CD14-positive monocyte (primary cell): ENCODE measurements around the gene DPH3. TPM values are rescaled to one million over a fixed set of nuclear protein-coding genes. Genes with fewer than 3 reads are reported as not detected.

ENCODE experiments used
- DNase-seq, 3 donors: peaks; one replicate each; pipeline ENCODE4 v3.0.0-alpha.2; 2011 to 2022
- H2AFZ ChIP-seq: 2 replicates; pipeline ENCODE4 v1.6.0; 2012; ENCODE audit warnings: mild to moderate bottlenecking, low read depth, low read length, inconsistent platforms; ENCODE audit not compliant: insufficient read depth, poor library complexity, severe bottlenecking
- H3K27ac ChIP-seq, 2 donors: 1 replicate in 1 of 2; 2 replicates in 1 of 2; pipeline ENCODE4 v1.5.1; 2012 to 2013; ENCODE audit warnings: low read length in 2 of 2, control low read depth in 1 of 2, inconsistent platforms in 1 of 2, low read depth in 1 of 2, mild to moderate bottlenecking in 1 of 2
- H3K27me3 ChIP-seq, 2 donors: one replicate each; pipeline versions ENCODE4 v1.6.0 to v1.6.1; 2011 to 2013; ENCODE audit warnings: low read length in 2 of 2; ENCODE audit not compliant: control insufficient read depth in 2 of 2, insufficient read depth in 2 of 2
- H3K36me3 ChIP-seq, 2 donors: replicated peaks in 1 of 2; 1 replicate in 1 of 2; 2 replicates in 1 of 2; pipeline versions ENCODE4 v1.5.1 to v1.6.1; 2012 to 2013; ENCODE audit warnings: low read length in 2 of 2, control low read depth in 1 of 2, inconsistent platforms in 1 of 2, mild to moderate bottlenecking in 1 of 2; ENCODE audit not compliant: insufficient read depth in 2 of 2, control insufficient read depth in 1 of 2
- H3K4me1 ChIP-seq, 2 donors: 1 replicate in 1 of 2; 2 replicates in 1 of 2; pipeline versions ENCODE4 v1.5.1 to v1.6.1; 2012 to 2013; ENCODE audit warnings: low read length in 2 of 2, control low read depth in 1 of 2, inconsistent platforms in 1 of 2, mild to moderate bottlenecking in 1 of 2, moderate library complexity in 1 of 2; ENCODE audit not compliant: insufficient read depth in 2 of 2, control insufficient read depth in 1 of 2
- H3K4me2 ChIP-seq: replicated peaks from 2 replicates; pipeline ENCODE3; 2012; ENCODE audit warnings: low read length, moderate library complexity, mild to moderate bottlenecking; ENCODE audit not compliant: poor library complexity, severe bottlenecking; ENCODE audit errors: extremely low read depth
- H3K4me3 ChIP-seq, 3 experiments: fragments of 200-600 bp in 1 of 3; sonication (generic) in 1 of 3; replicated peaks in 1 of 3; 1 replicate in 2 of 3; 2 replicates in 1 of 3; pipeline ENCODE4 v1.5.1; 2011 to 2013; ENCODE audit warnings: low read length in 3 of 3, mild to moderate bottlenecking in 3 of 3, control low read depth in 2 of 3, low read depth in 2 of 3, inconsistent platforms in 1 of 3, moderate library complexity in 1 of 3
- H3K79me2 ChIP-seq: 2 replicates; pipeline ENCODE4 v1.6.0; 2012; ENCODE audit warnings: mild to moderate bottlenecking, control low read depth, inconsistent platforms, low read length, moderate library complexity; ENCODE audit not compliant: insufficient read depth
- H3K9ac ChIP-seq: 2 replicates; pipeline ENCODE4 v1.6.0; 2017; ENCODE audit warnings: low read length, mild to moderate bottlenecking; ENCODE audit not compliant: insufficient read depth, poor library complexity, severe bottlenecking
- H3K9me3 ChIP-seq, 2 donors: replicated peaks in 1 of 2; 1 replicate in 1 of 2; 2 replicates in 1 of 2; pipeline versions ENCODE4 v1.5.1 to v1.6.1; 2012 to 2013; ENCODE audit warnings: low read length in 2 of 2, control low read depth in 1 of 2; ENCODE audit not compliant: control insufficient read depth in 1 of 2, insufficient read depth in 1 of 2
- H4K20me1 ChIP-seq: 2 replicates; pipeline ENCODE4 v1.6.0; 2012; ENCODE audit warnings: mild to moderate bottlenecking, low read length, control low read depth, moderate library complexity; ENCODE audit not compliant: insufficient read depth
- H3K27ac Mint-ChIP-seq, 7 donors: one replicate each; pipeline ENCODE4 v1.8.0; 2020; ENCODE audit warnings: mild to moderate bottlenecking in 7 of 7, mixed read lengths in 7 of 7, moderate library complexity in 6 of 7, inconsistent platforms in 2 of 7
- H3K27me3 Mint-ChIP-seq, 3 donors: one replicate each; pipeline ENCODE4 v1.8.0; 2021 to 2022; ENCODE audit warnings: low read depth in 3 of 3, mild to moderate bottlenecking in 3 of 3, mixed read lengths in 3 of 3, moderate library complexity in 3 of 3, inconsistent platforms in 1 of 3
- H3K36me3 Mint-ChIP-seq, 2 donors: one replicate each; pipeline ENCODE4 v1.8.0; 2020; ENCODE audit warnings: mixed read lengths in 2 of 2, inconsistent platforms in 1 of 2, mild to moderate bottlenecking in 1 of 2
- H3K4me1 Mint-ChIP-seq: one replicate; pipeline ENCODE4 v1.8.0; 2020; ENCODE audit warnings: mild to moderate bottlenecking, mixed read lengths
- H3K4me3 Mint-ChIP-seq, 2 donors: one replicate each; pipeline ENCODE4 v1.8.0; 2020; ENCODE audit warnings: mild to moderate bottlenecking in 2 of 2, mixed read lengths in 2 of 2, moderate library complexity in 1 of 2
- H3K9me3 Mint-ChIP-seq, 7 donors: one replicate each; pipeline ENCODE4 v1.8.0; 2020 to 2022; ENCODE audit warnings: mixed read lengths in 7 of 7, mild to moderate bottlenecking in 6 of 7, moderate library complexity in 6 of 7, inconsistent platforms in 2 of 7
- WGBS: methylation state at CpG from one replicate; pipeline ENCODE4 v1.1.5; 2013; ENCODE audit warnings: missing lambda C conversion rate; ENCODE audit not compliant: insufficient coverage; 5-methylcytosine and 5-hydroxymethylcytosine counted together
- intact Hi-C, 2 donors: fragments of 100-400 bp; cut with micrococcal nuclease; formaldehyde crosslinking; loops; one replicate each; pipeline versions ENCODE4 v1.15.0 to v1.15.1; 2023
- polyA plus RNA-seq, 3 donors: library from polyadenylated mRNA; depleted of rRNA in 1 of 3; unstranded in 2 of 3; stranded (reverse) in 1 of 3; fragments of 300-500 nt in 2 of 3; fragments of >200 nt in 1 of 3; fragmentation: Illumina TruSeq in 2 of 3; gene quantifications; 1 replicate in 2 of 3; 2 replicates in 1 of 3; pipeline ENCODE4 v1.2.3, GENCODE V29; 2012 to 2021
- TF ChIP-seq, protein P1 (sequence below): fragments of 200-600 bp; IDR thresholded peaks from one replicate; pipeline ENCODE4 v1.8.0; 2022; ENCODE audit warnings: antibody characterized with exemption, mild to moderate bottlenecking

Gene DPH3
- polyA plus RNA-seq, 3 donors, result 9.2 to 42.0 (median 33.7) TPM

DNA sequence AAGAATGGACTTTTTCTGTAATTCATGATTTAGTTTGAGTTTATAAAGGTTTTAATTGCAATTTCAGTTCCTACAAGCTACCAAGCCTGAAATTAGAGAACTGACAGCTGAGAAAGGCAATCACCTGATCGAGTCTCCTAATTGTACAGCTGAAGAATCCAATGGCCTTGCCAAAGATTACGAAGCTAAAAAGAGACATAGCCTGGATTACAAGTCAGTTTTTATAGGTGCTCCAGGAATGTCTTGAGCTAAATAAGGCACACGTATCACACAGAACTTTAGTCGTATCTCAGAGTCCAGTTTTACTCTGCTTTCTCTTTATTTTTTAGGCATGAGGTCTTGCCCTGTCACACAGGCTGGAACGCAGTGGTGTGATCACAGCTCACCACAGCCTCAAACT, 6.6 kb downstream of the DPH3 start:
- Mint-ChIP-seq H3K9me3 (no peaks in the 10 kb centered on the region), H3K36me3 (peaks cover 21 to 28% of the 10 kb centered on the region in 2 donors), H3K4me3 (no peak overlapping the region), H3K4me1 (peaks cover 24% of the 10 kb centered on the region), H3K27me3 (no peaks in the 10 kb centered on the region), H3K27ac (no peak overlapping the region)
- Histone ChIP-seq H3K9ac (no peak overlapping the region), H3K4me3 (no peak overlapping the region), H3K4me1 (peaks cover 23 to 31% of the 10 kb centered on the region in 2 donors), H3K9me3 (no peaks in the 10 kb centered on the region), H3K27ac (no peak overlapping the region), H3K4me2 (no peak overlapping the region), H3K36me3 (peaks cover 12 to 42% of the 10 kb centered on the region in 2 donors), H3K27me3 (no peaks in the 10 kb centered on the region), H3K79me2 (peaks cover 20% of the 10 kb centered on the region), H4K20me1 (no peaks in the 10 kb centered on the region), H2AFZ (no peak overlapping the region)
- DNase-seq, result no peak
- WGBS, result 88% methylated on average over 2 of the region's 5 CpGs
- intact Hi-C loops, result no loop called here
- TF ChIP-seq, protein P1, sequence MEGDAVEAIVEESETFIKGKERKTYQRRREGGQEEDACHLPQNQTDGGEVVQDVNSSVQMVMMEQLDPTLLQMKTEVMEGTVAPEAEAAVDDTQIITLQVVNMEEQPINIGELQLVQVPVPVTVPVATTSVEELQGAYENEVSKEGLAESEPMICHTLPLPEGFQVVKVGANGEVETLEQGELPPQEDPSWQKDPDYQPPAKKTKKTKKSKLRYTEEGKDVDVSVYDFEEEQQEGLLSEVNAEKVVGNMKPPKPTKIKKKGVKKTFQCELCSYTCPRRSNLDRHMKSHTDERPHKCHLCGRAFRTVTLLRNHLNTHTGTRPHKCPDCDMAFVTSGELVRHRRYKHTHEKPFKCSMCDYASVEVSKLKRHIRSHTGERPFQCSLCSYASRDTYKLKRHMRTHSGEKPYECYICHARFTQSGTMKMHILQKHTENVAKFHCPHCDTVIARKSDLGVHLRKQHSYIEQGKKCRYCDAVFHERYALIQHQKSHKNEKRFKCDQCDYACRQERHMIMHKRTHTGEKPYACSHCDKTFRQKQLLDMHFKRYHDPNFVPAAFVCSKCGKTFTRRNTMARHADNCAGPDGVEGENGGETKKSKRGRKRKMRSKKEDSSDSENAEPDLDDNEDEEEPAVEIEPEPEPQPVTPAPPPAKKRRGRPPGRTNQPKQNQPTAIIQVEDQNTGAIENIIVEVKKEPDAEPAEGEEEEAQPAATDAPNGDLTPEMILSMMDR, result no peak

DNA sequence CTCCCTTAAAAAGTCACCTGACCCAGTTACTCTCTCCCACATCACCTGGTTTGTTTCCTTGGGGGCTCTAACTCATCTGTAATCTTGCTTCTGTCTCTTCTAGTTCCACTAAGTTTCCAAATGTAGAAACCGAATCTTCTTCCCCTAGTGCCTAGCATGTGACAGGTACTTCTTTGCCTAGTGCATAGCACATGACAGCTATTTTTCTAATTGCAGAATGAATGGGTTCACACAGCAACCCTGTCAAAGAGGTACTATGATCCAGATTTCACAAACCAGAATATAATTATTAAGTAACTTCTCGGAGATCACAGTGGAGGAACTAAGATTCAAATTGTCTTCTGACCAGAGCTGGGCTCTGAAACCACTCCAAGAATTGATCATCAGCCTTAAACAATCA, 7.4 kb downstream of the DPH3 start:
- H3K27ac Mint-ChIP-seq, result no peak overlapping the region
- H3K4me3 ChIP-seq, result no peak overlapping the region
- H3K36me3 ChIP-seq, result peaks cover 12 to 42% of the 10 kb centered on the region in 2 donors
- no peaks in the 10 kb centered on the region for H3K27me3 Mint-ChIP-seq
- H3K27ac ChIP-seq, result no peak overlapping the region
- intact Hi-C loops, result no loop called here
- H3K4me2 ChIP-seq, result no peak overlapping the region
- peaks cover 21 to 28% of the 10 kb centered on the region in 2 donors for H3K36me3 Mint-ChIP-seq
- TF ChIP-seq, protein P1, result no peak
- no peaks in the 10 kb centered on the region for H3K27me3 ChIP-seq
- H3K79me2 ChIP-seq, result peaks cover 11% of the 10 kb centered on the region
- no peak overlapping the region for H3K4me3 Mint-ChIP-seq
- no peaks in the 10 kb centered on the region for H3K9me3 Mint-ChIP-seq
- WGBS, result 50% methylated on average over 2 of the region's 2 CpGs
- peaks cover 27% of the 10 kb centered on the region in 2 donors for H3K4me1 ChIP-seq
- no peaks in the 10 kb centered on the region for H3K9me3 ChIP-seq
- H3K4me1 Mint-ChIP-seq, result peaks cover 30% of the 10 kb centered on the region
- no peak for DNase-seq
- H2AFZ ChIP-seq, result no peak overlapping the region
- H4K20me1 ChIP-seq, result no peaks in the 10 kb centered on the region
- no peak overlapping the region for H3K9ac ChIP-seq
